ENCODE data around the gene RBM44. TPM values are rescaled to one million over a fixed set of nuclear protein-coding genes. Genes with fewer than 3 reads are reported as not detected.

Gene RBM44
- total RNA-seq, 1 experiment from 2014 or later = 0.95 TPM

GRCh38 chr2:237889811-237890210 lies 91.2 kb downstream of the RBM44 start:
- POLR2A ChIA-PET (ENCODE audit: low non-redundant PET) = no interaction called here
- intact Hi-C loops (cut with micrococcal nuclease; ENCODE audit: unreplicated experiment) = no loop called here
- Histone ChIP-seq H3K4me1 (ENCODE audit: insufficient read depth, low read length, poor library complexity, severe bottlenecking) (peaks cover 7% of the 10 kb centered on the region), H3K9me3 (ENCODE audit: low read depth, low read length, poor library complexity, severe bottlenecking) (no peaks in the 10 kb centered on the region), H3K27ac (ENCODE audit: low read depth, low read length, poor library complexity, severe bottlenecking) (no peak overlapping the region), H3K27me3 (replicated peaks; ENCODE audit: insufficient read depth, low read depth, low read length, poor library complexity) (no peaks in the 10 kb centered on the region), H3K4me3 (ENCODE audit: low read depth, low read length, poor library complexity, severe bottlenecking) (no peak overlapping the region), H3K36me3 (ENCODE audit: insufficient read depth, low read length, poor library complexity, severe bottlenecking) (no peaks in the 10 kb centered on the region)
- no peak for DNase-seq (ENCODE audit: low spot score)
- CTCF ChIA-PET = no interaction called here
- TF ChIP-seq, protein P1, sequence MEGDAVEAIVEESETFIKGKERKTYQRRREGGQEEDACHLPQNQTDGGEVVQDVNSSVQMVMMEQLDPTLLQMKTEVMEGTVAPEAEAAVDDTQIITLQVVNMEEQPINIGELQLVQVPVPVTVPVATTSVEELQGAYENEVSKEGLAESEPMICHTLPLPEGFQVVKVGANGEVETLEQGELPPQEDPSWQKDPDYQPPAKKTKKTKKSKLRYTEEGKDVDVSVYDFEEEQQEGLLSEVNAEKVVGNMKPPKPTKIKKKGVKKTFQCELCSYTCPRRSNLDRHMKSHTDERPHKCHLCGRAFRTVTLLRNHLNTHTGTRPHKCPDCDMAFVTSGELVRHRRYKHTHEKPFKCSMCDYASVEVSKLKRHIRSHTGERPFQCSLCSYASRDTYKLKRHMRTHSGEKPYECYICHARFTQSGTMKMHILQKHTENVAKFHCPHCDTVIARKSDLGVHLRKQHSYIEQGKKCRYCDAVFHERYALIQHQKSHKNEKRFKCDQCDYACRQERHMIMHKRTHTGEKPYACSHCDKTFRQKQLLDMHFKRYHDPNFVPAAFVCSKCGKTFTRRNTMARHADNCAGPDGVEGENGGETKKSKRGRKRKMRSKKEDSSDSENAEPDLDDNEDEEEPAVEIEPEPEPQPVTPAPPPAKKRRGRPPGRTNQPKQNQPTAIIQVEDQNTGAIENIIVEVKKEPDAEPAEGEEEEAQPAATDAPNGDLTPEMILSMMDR (conservative IDR thresholded peaks at IDR 0.05; ENCODE audit: low read depth, low read length) = no peak
- TF ChIP-seq EZH2 (IDR thresholded peaks at IDR 0.05; ENCODE audit: borderline replicate concordance, low read depth, low read length, poor library complexity, severe bottlenecking) = no peak
- BruUV-seq (replicated peaks) = no TSS peak

Other genes starting within 250 kb of the RBM44 start
- gene PRLH, start 232.2 kb upstream of the RBM44 start, total RNA-seq (2021) = not detected in 2 replicates
- gene RAB17, start 208.0 kb upstream of the RBM44 start, total RNA-seq (2021) = 0.62 TPM in 1 of 2 replicates, not detected in the other
- gene LRRFIP1, start 171.2 kb upstream of the RBM44 start, total RNA-seq (2021) = 69.3 and 71.8 TPM in 2 replicates
- 22.0 and 24.8 TPM in 2 replicates for gene RAMP1, start 60.8 kb downstream of the RBM44 start, total RNA-seq (2021)
- 49.0 and 51.2 TPM in 2 replicates for gene UBE2F, start 168.2 kb downstream of the RBM44 start, total RNA-seq (2021)